ENCODE data around the gene MKX. TPM values are rescaled to one million over a fixed set of nuclear protein-coding genes. Genes with fewer than 3 reads are reported as not detected.

MKX gene
- total and polyA plus RNA-seq, 2 experiments from 2014 or later: 0.10 to 0.90 TPM

DNA sequence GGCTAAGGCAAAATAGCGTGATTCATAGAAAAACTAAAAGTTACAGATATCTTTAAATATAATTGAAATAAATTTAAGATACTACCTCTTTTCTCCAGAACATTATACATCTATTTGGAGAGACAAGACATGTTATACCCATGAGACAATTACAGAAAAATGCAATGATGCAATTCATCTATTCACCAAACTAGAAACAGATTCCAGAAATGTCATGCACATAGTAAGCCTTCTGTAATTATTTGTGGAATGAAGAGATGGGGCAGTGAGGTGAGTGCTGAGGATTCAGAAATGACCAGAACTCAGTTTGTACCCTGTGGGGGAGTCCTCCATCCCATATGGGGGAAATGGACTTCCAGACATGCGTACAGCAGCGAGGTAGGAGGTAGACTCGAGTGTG, 99.4 kb downstream of the MKX start:
- DNase-seq (ENCODE audit: low spot score): no peak
- H2AFZ ChIP-seq: no peak overlapping the region
- no peak overlapping the region for H3K4me3 ChIP-seq
- H3K36me3 ChIP-seq (replicated peaks; ENCODE audit: insufficient read depth, low read depth): no peaks in the 10 kb centered on the region
- no peaks in the 10 kb centered on the region for H3K79me2 ChIP-seq
- H4K20me1 ChIP-seq (ENCODE audit: insufficient read depth, poor library complexity, severe bottlenecking): no peaks in the 10 kb centered on the region
- no peaks in the 10 kb centered on the region for H3K9me2 ChIP-seq (replicated peaks; ENCODE audit: insufficient read depth)
- H3K9me3 ChIP-seq (ENCODE audit: low read depth): no peaks in the 10 kb centered on the region
- WGBS (ENCODE audit: low lambda C conversion rate, missing lambda C conversion rate): 96% methylated on average over 4 of the region's 4 CpGs
- no peaks in the 10 kb centered on the region for H3K27me3 ChIP-seq
- H3K27ac ChIP-seq: no peak overlapping the region
- no peaks in the 10 kb centered on the region for H3K4me1 ChIP-seq (ENCODE audit: insufficient read depth)
- TF ChIP-seq EZH2phosphoT487 (IDR thresholded peaks at IDR 0.05; ENCODE audit: low read depth, severe bottlenecking, unreplicated experiment): no peak
- TF ChIP-seq EZH2 (IDR thresholded peaks at IDR 0.05; ENCODE audit: borderline replicate concordance): no peak
- TF ChIP-seq, protein P1, sequence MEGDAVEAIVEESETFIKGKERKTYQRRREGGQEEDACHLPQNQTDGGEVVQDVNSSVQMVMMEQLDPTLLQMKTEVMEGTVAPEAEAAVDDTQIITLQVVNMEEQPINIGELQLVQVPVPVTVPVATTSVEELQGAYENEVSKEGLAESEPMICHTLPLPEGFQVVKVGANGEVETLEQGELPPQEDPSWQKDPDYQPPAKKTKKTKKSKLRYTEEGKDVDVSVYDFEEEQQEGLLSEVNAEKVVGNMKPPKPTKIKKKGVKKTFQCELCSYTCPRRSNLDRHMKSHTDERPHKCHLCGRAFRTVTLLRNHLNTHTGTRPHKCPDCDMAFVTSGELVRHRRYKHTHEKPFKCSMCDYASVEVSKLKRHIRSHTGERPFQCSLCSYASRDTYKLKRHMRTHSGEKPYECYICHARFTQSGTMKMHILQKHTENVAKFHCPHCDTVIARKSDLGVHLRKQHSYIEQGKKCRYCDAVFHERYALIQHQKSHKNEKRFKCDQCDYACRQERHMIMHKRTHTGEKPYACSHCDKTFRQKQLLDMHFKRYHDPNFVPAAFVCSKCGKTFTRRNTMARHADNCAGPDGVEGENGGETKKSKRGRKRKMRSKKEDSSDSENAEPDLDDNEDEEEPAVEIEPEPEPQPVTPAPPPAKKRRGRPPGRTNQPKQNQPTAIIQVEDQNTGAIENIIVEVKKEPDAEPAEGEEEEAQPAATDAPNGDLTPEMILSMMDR (IDR thresholded peaks at IDR 0.05; ENCODE audit: poor library complexity): no peak
- H3K4me2 ChIP-seq: no peak overlapping the region

DNA sequence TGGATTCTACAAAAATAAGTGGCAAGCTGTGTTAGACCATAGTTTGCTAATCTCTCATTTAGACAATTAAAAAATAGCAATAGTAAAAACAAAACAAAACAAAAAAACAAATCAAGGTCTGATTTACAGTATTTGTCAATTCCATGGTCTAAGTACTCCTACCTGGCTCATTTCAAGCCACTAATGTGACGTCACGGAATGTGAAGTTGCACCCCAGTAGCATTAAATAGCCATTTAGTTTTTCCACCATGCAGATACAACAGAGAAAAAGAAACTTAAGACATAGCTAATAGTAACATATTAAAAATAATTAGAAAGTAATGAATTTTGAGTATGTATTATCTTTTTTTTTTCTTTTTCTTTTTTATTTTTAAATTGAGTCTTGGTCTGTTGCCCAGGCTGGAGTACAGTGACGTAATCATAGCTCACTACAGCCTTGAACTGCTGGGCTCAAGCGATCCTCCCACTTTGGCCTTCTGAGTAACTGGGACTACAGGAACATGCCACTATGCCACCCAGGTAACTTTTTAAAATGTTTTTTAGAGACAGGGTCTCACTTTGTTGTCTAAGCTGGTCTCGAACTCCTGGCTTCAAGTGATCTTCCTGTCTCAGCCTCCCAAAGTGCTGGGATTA, 101.2 kb downstream of the MKX start:
- 96% methylated on average over 5 of the region's 5 CpGs for WGBS (ENCODE audit: low lambda C conversion rate, missing lambda C conversion rate)
- Histone ChIP-seq H3K9me3 (ENCODE audit: low read depth) (no peaks in the 10 kb centered on the region), H3K4me3 (no peak overlapping the region), H3K27ac (no peak overlapping the region), H3K9me2 (replicated peaks; ENCODE audit: insufficient read depth) (no peaks in the 10 kb centered on the region), H2AFZ (no peak overlapping the region), H3K36me3 (replicated peaks; ENCODE audit: insufficient read depth, low read depth) (no peaks in the 10 kb centered on the region), H3K4me1 (ENCODE audit: insufficient read depth) (no peaks in the 10 kb centered on the region), H3K4me2 (no peak overlapping the region), H3K79me2 (no peaks in the 10 kb centered on the region), H4K20me1 (ENCODE audit: insufficient read depth, poor library complexity, severe bottlenecking) (no peaks in the 10 kb centered on the region), H3K27me3 (no peaks in the 10 kb centered on the region)
- DNase-seq (ENCODE audit: low spot score): no peak
- TF ChIP-seq, protein P1 (IDR thresholded peaks at IDR 0.05; ENCODE audit: poor library complexity): no peak
- TF ChIP-seq EZH2phosphoT487 (IDR thresholded peaks at IDR 0.05; ENCODE audit: low read depth, severe bottlenecking, unreplicated experiment) (no peak), EZH2 (IDR thresholded peaks at IDR 0.05; ENCODE audit: borderline replicate concordance) (no peak)

DNA sequence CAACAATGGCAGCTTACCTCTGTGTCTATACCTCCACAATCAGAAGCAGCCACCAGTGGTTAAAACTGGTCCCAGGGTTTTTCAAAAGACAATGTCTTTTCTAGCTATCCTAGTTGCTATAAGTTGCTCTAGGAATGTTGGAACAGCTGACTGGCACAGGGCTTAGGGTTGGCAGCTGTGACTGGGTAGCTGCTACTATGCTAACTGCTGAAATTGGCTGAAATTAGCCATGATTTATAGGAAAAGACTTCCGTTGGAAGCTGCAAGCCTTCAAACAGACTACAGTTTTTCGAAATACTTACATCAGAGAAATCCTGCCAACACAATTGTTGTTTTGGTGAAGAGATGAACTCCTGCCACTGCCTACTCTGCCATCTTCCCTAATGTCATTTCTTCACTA, 102.3 kb downstream of the MKX start:
- H3K79me2 ChIP-seq: no peaks in the 10 kb centered on the region
- no peak for TF ChIP-seq EZH2phosphoT487 (IDR thresholded peaks at IDR 0.05; ENCODE audit: low read depth, severe bottlenecking, unreplicated experiment)
- no peak for TF ChIP-seq EZH2 (IDR thresholded peaks at IDR 0.05; ENCODE audit: borderline replicate concordance)
- TF ChIP-seq, protein P1 (IDR thresholded peaks at IDR 0.05; ENCODE audit: poor library complexity): no peak
- DNase-seq (ENCODE audit: low spot score): no peak
- no peak overlapping the region for H3K27ac ChIP-seq
- H4K20me1 ChIP-seq (ENCODE audit: insufficient read depth, poor library complexity, severe bottlenecking): no peaks in the 10 kb centered on the region
- H3K9me2 ChIP-seq (replicated peaks; ENCODE audit: insufficient read depth): no peaks in the 10 kb centered on the region
- WGBS (ENCODE audit: low lambda C conversion rate, missing lambda C conversion rate): 82% methylated on average over 2 of the region's 2 CpGs
- no peak overlapping the region for H2AFZ ChIP-seq
- H3K36me3 ChIP-seq (replicated peaks; ENCODE audit: insufficient read depth, low read depth): no peaks in the 10 kb centered on the region
- no peak overlapping the region for H3K4me2 ChIP-seq
- H3K27me3 ChIP-seq: no peaks in the 10 kb centered on the region
- no peak overlapping the region for H3K4me3 ChIP-seq
- no peaks in the 10 kb centered on the region for H3K9me3 ChIP-seq (ENCODE audit: low read depth)
- no peaks in the 10 kb centered on the region for H3K4me1 ChIP-seq (ENCODE audit: insufficient read depth)
